Mesendoderm (in vitro differentiated cells): ENCODE results near the gene RS1.
A peak's percentile ranks its signal among the peaks of the same experiment; 100 is the strongest.

ENCODE experiments used
- DNase-seq: peaks from one replicate; pipeline ENCODE4 v3.0.0; 2013
- H2AK5ac ChIP-seq: 2 replicates; pipeline ENCODE4 v1.6.1; 2013; ENCODE audit warnings: low read length, inconsistent platforms
- H2BK120ac ChIP-seq: 2 replicates; pipeline ENCODE4 v1.6.1; 2013; ENCODE audit warnings: low read depth, mild to moderate bottlenecking, low read length, moderate library complexity, mixed read lengths
- H2BK15ac ChIP-seq: replicated peaks from 2 replicates; pipeline ENCODE4 v1.6.1; 2013; ENCODE audit warnings: low read depth, mild to moderate bottlenecking, moderate library complexity
- H2BK5ac ChIP-seq: 2 replicates; pipeline ENCODE4 v1.6.1; 2013; ENCODE audit warnings: low read length, inconsistent platforms
- H3K18ac ChIP-seq: 2 replicates; pipeline ENCODE4 v1.6.1; 2013; ENCODE audit warnings: mild to moderate bottlenecking, low read length, mixed read lengths
- H3K23ac ChIP-seq: one replicate; pipeline ENCODE4 v1.6.1; 2013; ENCODE audit warnings: low read length
- H3K27ac ChIP-seq: 2 replicates; pipeline ENCODE4 v1.5.1; 2013; ENCODE audit warnings: low read depth, mild to moderate bottlenecking, inconsistent platforms, low read length, moderate library complexity
- H3K27me3 ChIP-seq: 2 replicates; pipeline ENCODE4 v1.6.1; 2013; ENCODE audit warnings: low read length, control low read depth, mild to moderate bottlenecking, inconsistent platforms; ENCODE audit not compliant: insufficient read depth, poor library complexity
- H3K36me3 ChIP-seq: 2 replicates; pipeline ENCODE4 v1.6.1; 2013; ENCODE audit warnings: low read length, inconsistent platforms; ENCODE audit not compliant: control insufficient read depth, insufficient read depth
- H3K4ac ChIP-seq: one replicate; pipeline ENCODE4 v1.6.1; 2013; ENCODE audit warnings: low read depth, mild to moderate bottlenecking, low read length, moderate library complexity
- H3K4me1 ChIP-seq: 2 replicates; pipeline ENCODE4 v1.6.1; 2013; ENCODE audit warnings: low read depth, low read length, inconsistent platforms; ENCODE audit not compliant: control insufficient read depth
- H3K4me2 ChIP-seq: 2 replicates; pipeline ENCODE4 v1.6.1; 2013; ENCODE audit warnings: low read length
- H3K4me3 ChIP-seq: 2 replicates; pipeline ENCODE4 v1.5.1; 2013; ENCODE audit warnings: mild to moderate bottlenecking, low read length
- H3K56ac ChIP-seq: one replicate; pipeline ENCODE4 v1.6.1; 2013; ENCODE audit warnings: low read length
- H3K79me1 ChIP-seq: 2 replicates; pipeline ENCODE4 v1.6.1; 2013; ENCODE audit warnings: low read length, inconsistent platforms
- H3K79me2 ChIP-seq: 2 replicates; pipeline ENCODE4 v1.6.1; 2013; ENCODE audit warnings: mild to moderate bottlenecking, low read length; ENCODE audit not compliant: control insufficient read depth, insufficient read depth
- H3K9ac ChIP-seq: 2 replicates; pipeline ENCODE4 v1.6.1; 2013; ENCODE audit warnings: low read length, inconsistent platforms
- H4K5ac ChIP-seq: one replicate; pipeline ENCODE4 v1.6.1; 2013; ENCODE audit warnings: low read length
- H4K8ac ChIP-seq: one replicate; pipeline ENCODE4 v1.6.1; 2013; ENCODE audit warnings: low read depth, mild to moderate bottlenecking, control low read depth, low read length, moderate library complexity
- WGBS: extraction: QIAGEN DNeasy Blood & Tissue Kit; methylation state at CpG from one replicate; pipeline ENCODE4 v1.1.7; 2013; ENCODE audit warnings: low lambda C conversion rate, missing lambda C conversion rate; ENCODE audit not compliant: insufficient coverage; ENCODE audit errors: extremely low coverage; 5-methylcytosine and 5-hydroxymethylcytosine counted together

Gene RS1

DNA sequence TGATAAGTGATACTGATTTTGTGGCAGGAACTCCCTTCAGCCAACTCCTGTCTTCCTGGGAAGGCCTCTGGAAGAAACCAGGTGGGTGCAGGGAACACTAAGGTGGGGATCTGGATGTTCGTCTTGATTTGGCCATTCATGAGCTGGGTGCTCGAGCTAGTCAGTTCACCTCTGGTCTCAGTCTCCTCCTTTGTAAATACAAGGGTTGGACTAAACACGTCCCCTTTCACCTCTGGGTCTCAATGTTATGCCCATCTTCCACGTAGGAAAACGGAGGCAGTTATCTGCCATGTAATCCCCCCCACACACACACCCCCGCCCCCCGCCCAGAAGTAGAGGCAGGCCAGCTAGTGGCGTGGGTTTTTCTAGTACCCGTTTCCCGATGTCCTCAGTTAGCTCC, 4.1 kb upstream of the RS1 start:
- Histone ChIP-seq H3K4ac (no peak overlapping the region), H3K27ac (no peak overlapping the region), H2BK120ac (no peak overlapping the region), H3K9ac (no peak overlapping the region), H3K79me1 (no peaks in the 10 kb centered on the region), H4K5ac (no peak overlapping the region), H4K8ac (no peak overlapping the region), H2BK5ac (no peak overlapping the region), H3K18ac (no peak overlapping the region), H3K36me3 (no peaks in the 10 kb centered on the region), H3K23ac (no peak overlapping the region), H3K27me3 (no peaks in the 10 kb centered on the region), H2BK15ac (no peak overlapping the region), H3K4me1 (no peaks in the 10 kb centered on the region), H3K79me2 (no peaks in the 10 kb centered on the region), H3K4me3 (no peak overlapping the region), H3K4me2 (no peak overlapping the region), H3K56ac (no peak overlapping the region), H2AK5ac (no peak overlapping the region)
- no CpG with 5 or more reads among the region's 10 CpGs for WGBS
- DNase-seq: no peak

DNA sequence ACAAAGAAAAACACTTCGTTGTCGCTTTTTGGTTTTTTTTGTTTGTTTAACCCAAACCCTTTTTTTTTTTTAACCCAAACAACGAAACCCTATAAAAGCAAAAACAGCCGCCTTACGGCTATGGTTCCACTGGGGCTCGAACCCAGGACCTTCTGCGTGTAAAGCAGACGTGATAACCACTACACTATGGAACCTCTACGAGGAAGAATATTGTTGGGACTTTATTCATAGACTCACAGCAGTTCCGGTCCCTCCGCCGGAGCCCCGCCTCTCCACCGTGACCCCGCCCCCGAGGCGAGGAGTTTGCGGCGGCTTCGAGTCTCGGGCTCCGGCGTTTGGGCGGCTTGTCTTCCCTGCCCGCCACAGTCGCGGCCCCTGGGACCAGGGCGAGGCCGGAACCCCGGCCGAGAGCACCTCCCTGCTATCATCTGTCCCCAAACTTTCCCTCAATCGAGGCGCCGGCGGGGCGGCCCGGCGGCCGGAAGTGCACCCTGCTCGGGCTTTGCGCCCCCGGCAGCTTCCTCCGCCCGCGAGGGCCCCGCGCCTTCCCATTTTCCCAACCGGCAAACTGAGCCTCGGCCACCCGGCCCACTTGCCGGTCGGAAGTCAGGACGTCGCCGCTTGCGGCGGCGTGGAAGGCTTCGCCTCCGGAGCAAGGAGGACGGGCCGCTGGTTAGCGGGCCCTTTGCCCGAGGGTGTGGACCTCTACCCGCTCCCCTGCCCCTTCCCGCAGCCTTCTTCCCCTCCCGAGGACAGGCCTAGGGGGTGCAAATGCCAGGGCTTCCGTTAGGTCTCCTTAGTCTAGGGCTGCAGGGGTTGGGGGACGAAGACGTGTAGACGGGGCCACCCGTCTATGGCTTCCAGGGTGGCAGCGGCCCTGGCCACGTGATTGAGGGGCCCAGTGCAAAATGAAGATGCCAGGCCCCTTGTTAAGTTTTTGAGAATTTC, 3.2 kb upstream of the RS1 start:
- WGBS: no CpG with 5 or more reads among the region's 74 CpGs
- Histone ChIP-seq H3K9ac (peak overlapping the region; percentile 51), H3K4me1 (no peaks in the 10 kb centered on the region), H2BK15ac (no peak overlapping the region), H3K4me2 (no peak overlapping the region), H3K18ac (peak overlapping the region; percentile 60), H2BK5ac (no peak overlapping the region), H3K79me1 (no peaks in the 10 kb centered on the region), H2AK5ac (no peak overlapping the region), H3K56ac (peak overlapping the region; percentile 78), H3K4me3 (peak overlapping the region; percentile 35), H4K5ac (no peak overlapping the region), H3K27ac (no peak overlapping the region), H4K8ac (no peak overlapping the region), H3K79me2 (no peaks in the 10 kb centered on the region), H3K36me3 (no peaks in the 10 kb centered on the region), H3K4ac (no peak overlapping the region), H3K23ac (no peak overlapping the region), H2BK120ac (no peak overlapping the region), H3K27me3 (no peaks in the 10 kb centered on the region)
- peak; percentile 70 for DNase-seq

DNA sequence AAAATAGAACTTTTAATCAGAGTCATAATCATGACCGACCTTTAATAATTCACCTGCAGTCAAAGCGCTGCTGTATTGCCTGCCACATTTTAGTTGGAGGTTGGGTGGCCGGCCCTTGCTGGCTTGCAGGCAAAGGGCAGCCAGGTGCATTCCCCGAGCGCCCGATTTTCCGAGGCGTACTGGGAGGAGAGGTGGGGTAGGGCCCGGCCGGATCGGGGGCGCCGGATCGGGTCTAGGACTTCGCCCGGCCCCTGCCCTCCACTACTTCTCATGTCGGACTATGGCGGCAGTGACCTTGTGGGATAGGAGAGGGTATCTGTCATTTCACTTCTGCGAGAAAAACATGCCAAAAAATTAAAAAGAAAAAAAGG, 2.5 kb upstream of the RS1 start:
- DNase-seq: no peak
- Histone ChIP-seq H3K9ac (peak overlapping the region; percentile 36), H4K8ac (no peak overlapping the region), H3K18ac (no peak overlapping the region), H3K56ac (no peak overlapping the region), H2AK5ac (no peak overlapping the region), H2BK120ac (no peak overlapping the region), H3K79me1 (no peaks in the 10 kb centered on the region), H3K27ac (no peak overlapping the region), H3K36me3 (no peaks in the 10 kb centered on the region), H3K27me3 (no peaks in the 10 kb centered on the region), H3K79me2 (no peaks in the 10 kb centered on the region), H4K5ac (no peak overlapping the region), H3K4me3 (no peak overlapping the region), H3K23ac (no peak overlapping the region), H3K4me1 (no peaks in the 10 kb centered on the region), H2BK15ac (no peak overlapping the region), H2BK5ac (no peak overlapping the region), H3K4me2 (no peak overlapping the region), H3K4ac (no peak overlapping the region)
- WGBS: no CpG with 5 or more reads among the region's 19 CpGs

DNA sequence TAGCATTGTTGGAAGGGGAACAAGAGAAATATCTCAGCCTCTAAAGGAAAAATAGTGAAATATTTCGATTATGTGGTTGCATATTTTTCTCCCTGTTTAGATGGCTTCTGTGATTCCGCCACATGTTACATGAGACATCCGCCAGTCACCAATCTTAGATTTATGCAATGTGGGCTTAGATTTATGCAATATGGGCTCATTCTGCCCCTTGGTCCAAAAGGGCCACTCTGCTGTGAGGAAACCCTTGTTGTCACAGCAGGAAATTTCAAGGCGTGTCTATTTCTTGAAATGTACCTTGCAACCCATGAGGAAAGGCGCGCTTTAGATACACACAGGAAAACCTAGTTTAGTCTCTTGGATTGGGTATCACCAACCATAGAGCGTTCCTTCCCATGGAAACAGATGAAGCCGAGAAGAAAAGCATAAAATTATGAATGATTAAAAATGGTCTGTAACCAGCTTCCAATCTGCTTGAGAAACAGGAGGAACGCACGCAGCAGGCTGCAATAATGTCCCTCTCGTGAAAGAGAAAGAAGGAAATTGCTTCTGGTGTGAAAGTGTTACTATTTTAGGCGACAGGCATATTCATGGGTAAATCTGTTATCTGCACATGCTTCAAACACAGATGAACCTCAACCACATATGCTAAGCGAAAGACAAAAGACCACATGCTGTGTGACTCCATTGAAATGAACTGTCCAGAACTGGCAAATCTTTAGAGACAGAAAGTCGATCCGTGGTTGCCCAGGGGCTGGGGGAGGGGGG, 3.7 kb downstream of the RS1 start:
- H3K4me2 ChIP-seq: no peak overlapping the region
- no peak overlapping the region for H3K23ac ChIP-seq
- no peak overlapping the region for H2BK15ac ChIP-seq
- no peak for DNase-seq
- H3K18ac ChIP-seq: no peak overlapping the region
- no peak overlapping the region for H4K8ac ChIP-seq
- H3K27me3 ChIP-seq: no peaks in the 10 kb centered on the region
- H2BK5ac ChIP-seq: no peak overlapping the region
- no peak overlapping the region for H3K4ac ChIP-seq
- no peak overlapping the region for H3K4me3 ChIP-seq
- H2AK5ac ChIP-seq: no peak overlapping the region
- H2BK120ac ChIP-seq: no peak overlapping the region
- no peak overlapping the region for H3K9ac ChIP-seq
- no peaks in the 10 kb centered on the region for H3K79me1 ChIP-seq
- H3K56ac ChIP-seq: no peak overlapping the region
- no peaks in the 10 kb centered on the region for H3K36me3 ChIP-seq
- H4K5ac ChIP-seq: no peak overlapping the region
- H3K79me2 ChIP-seq: no peaks in the 10 kb centered on the region
- no peaks in the 10 kb centered on the region for H3K4me1 ChIP-seq
- no peak overlapping the region for H3K27ac ChIP-seq
- WGBS: no CpG with 5 or more reads among the region's 15 CpGs

DNA sequence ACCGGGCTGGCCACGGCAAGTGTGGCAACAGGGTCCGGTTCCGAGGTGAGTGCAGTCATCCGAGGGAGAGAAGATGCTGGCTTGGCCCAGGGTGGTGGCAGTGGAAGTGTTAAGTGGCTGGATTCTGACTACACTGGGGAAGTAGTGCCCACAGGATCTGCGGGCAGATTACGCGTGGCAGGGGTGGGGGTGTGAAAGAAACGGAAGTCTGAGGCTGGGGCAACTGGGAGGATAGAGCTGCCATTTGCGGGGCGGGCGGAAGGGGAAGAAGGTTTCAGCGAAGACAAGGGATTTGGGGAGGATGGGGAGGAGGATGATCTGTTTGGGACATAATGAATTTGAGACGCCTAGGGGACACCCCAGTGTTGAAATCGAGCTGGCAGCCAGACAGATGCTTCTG, 5.3 kb downstream of the RS1 start:
- Histone ChIP-seq H3K56ac (no peak overlapping the region), H2BK120ac (no peak overlapping the region), H3K36me3 (no peaks in the 10 kb centered on the region), H3K4ac (no peak overlapping the region), H3K79me1 (no peaks in the 10 kb centered on the region), H2BK5ac (no peak overlapping the region), H4K8ac (no peak overlapping the region), H3K4me2 (no peak overlapping the region), H4K5ac (no peak overlapping the region), H3K23ac (no peak overlapping the region), H3K4me1 (no peaks in the 10 kb centered on the region), H2AK5ac (no peak overlapping the region), H3K27ac (no peak overlapping the region), H3K9ac (no peak overlapping the region), H3K79me2 (no peaks in the 10 kb centered on the region), H3K18ac (no peak overlapping the region), H2BK15ac (no peak overlapping the region), H3K4me3 (no peak overlapping the region), H3K27me3 (no peaks in the 10 kb centered on the region)
- no peak for DNase-seq
- no CpG with 5 or more reads among the region's 15 CpGs for WGBS
